M059J (cell line): Measurements from ENCODE around the gene APBB2. TPM values are rescaled to one million over a fixed set of nuclear protein-coding genes. Genes with fewer than 3 reads are reported as not detected.
"Not testable (repeated sequence)": the region's sequence is repeated elsewhere in the genome, so short reads cannot be mapped to it uniquely, and the experiment has no call there.

Experiments
- DNase-seq: peaks from one replicate; pipeline ENCODE4 v3.0.0-alpha.2; 2012; ENCODE audit warnings: low read depth
- total RNA-seq: library from RNA; depleted of rRNA; stranded (reverse); fragments of >200 nt; shearing (Covaris generic); gene quantifications from 2 replicates; pipeline ENCODE4 v1.2.3, GENCODE V29; 2014

The APBB2 gene
- total RNA-seq, 1 experiment from 2014 or later: 81.9 TPM

GRCh38 chr4:40827758-40828157 lies 386.6 kb downstream of the APBB2 start:
- DNase-seq: no peak

GRCh38 chr4:40826821-40827220 lies 387.5 kb downstream of the APBB2 start:
- no peak for DNase-seq

- DNase-seq: no peak
These were observed 389.1 kb downstream of the APBB2 start for GRCh38 chr4:40825014-40825838.

- no peak for DNase-seq
These were observed 391.7 kb downstream of the APBB2 start for GRCh38 chr4:40822420-40823166.

GRCh38 chr4:40820101-40820500 lies 394.2 kb downstream of the APBB2 start:
- DNase-seq: no peak

GRCh38 chr4:40817157-40817556 lies 397.2 kb downstream of the APBB2 start:
- not testable (repeated sequence) for DNase-seq

- DNase-seq: no peak
These were observed 401.5 kb downstream of the APBB2 start for GRCh38 chr4:40812856-40813255.

GRCh38 chr4:40812386-40812785 lies 402.0 kb downstream of the APBB2 start:
- DNase-seq: no peak

- no peak for DNase-seq
These were observed 402.4 kb downstream of the APBB2 start for GRCh38 chr4:40811956-40812355.

GRCh38 chr4:40808926-40809457 lies 405.4 kb downstream of the APBB2 start:
- no peak for DNase-seq

GRCh38 chr4:40804598-40804997 lies 409.7 kb downstream of the APBB2 start:
- DNase-seq: no peak

- no peak for DNase-seq
These were observed 414.3 kb downstream of the APBB2 start for GRCh38 chr4:40800064-40800463.

GRCh38 chr4:40789771-40790170 lies 424.6 kb downstream of the APBB2 start:
- no peak for DNase-seq

- no peak for DNase-seq
These were observed 425.3 kb downstream of the APBB2 start for GRCh38 chr4:40789031-40789430.

GRCh38 chr4:40788331-40788730 lies 426.0 kb downstream of the APBB2 start:
- no peak for DNase-seq

- no peak for DNase-seq
These were observed 428.6 kb downstream of the APBB2 start for GRCh38 chr4:40785727-40786126.

- DNase-seq: no peak
These were observed 431.5 kb downstream of the APBB2 start for GRCh38 chr4:40782876-40783275.

GRCh38 chr4:40778090-40778489 lies 436.3 kb downstream of the APBB2 start:
- DNase-seq: no peak

- DNase-seq: peak; percentile 3
These were observed 445.1 kb downstream of the APBB2 start for GRCh38 chr4:40769266-40769665.

- DNase-seq: peak; percentile 58
These were observed 451.1 kb downstream of the APBB2 start for GRCh38 chr4:40763228-40763716.
